ENCODE results near the gene HOXA4.

The HOXA4 gene

DNA sequence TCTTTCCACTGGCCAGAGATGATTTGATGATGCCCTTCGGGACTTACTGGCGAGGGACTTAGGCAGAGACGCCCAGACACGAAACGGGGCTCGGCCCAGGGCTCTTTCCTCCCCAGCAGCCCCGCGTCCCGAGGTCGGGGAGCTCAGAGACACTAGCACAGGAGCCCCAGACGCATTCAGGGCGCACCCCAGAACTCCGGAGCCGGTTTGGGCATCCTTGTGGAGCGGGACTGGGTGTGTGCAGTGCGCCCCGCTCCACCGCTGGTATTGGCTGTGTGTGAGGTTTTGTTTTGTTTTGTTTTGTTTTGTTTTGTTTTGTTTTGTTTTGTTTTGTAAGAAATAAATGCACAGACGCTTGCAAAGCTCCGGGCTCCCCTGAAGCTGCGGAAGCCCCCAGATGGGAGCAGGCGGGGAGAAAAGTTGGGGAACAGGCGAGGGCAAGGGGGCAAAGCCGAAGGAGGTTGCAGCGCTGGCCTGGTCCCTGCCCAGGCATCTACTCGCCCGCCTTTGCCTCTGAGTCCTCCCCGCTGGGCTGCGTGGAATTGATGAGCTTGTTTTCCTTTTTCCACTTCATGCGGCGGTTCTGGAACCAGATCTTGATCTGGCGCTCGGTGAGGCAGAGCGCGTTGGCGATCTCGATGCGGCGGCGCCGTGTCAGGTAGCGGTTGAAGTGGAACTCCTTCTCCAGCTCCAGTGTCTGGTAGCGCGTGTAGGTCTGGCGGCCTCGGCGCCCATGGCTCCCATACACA is 14.8 kb upstream of the HOXA4 start:
- no peak for DNase-seq

DNA sequence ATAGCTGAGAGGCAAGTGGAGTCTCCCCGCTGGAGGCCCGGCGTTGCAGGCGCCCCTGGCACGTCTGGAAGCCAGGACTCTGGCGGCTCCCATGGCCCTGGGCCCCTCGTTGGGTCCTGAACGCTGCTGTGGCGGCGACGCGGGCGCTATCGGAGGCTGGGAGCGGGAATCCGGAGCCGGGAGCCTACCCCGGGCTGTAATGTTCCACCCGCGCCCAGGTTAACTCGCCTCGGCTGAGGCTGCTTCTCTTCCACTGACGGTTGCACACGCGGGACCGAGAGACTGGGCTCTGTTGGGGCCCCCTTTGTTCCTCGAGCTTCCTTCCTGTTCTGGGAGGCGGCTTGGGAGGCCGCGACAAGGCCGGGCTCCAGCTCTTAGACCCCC is 14.2 kb upstream of the HOXA4 start:
- DNase-seq = no peak

DNA sequence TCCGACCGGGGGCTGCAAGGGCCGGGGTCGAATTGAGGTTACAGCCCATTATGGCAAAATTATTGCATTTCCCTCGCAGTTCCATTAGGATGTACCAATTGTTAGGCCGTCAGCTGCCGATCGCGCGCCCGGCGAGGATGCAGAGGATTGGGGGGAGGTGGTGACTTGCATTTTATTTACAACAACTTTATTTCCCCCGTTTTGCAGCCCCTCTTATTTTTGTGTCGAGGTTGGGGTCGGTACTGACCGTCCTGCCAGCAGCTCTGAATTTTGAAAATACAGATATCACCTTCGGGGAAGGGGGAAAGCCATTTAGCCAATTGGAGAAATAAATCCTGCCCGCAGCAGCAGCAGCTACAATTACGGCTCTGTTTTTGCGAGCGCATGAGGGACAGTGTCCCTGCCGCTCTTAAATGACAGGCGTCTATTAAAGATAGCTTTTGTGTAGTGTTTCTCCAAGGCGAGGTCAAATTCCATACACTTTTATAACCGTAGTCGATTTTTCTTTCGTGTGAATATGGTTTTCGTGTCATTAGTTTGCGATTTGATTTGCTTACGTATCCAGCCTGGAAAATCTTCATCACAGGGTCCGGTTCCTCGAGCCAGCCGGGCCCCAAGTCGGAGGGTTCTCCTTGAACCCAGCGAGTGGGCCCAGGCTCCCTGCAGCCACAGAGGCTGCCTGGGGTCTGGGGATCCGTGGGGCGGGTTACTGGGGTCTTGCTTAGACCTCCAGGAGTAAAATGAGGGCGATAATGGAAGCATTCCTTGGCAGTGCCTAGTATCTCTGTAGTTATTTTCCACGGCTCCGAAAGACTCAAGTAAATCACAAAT is 13.6 kb upstream of the HOXA4 start:
- no peak for DNase-seq

DNA sequence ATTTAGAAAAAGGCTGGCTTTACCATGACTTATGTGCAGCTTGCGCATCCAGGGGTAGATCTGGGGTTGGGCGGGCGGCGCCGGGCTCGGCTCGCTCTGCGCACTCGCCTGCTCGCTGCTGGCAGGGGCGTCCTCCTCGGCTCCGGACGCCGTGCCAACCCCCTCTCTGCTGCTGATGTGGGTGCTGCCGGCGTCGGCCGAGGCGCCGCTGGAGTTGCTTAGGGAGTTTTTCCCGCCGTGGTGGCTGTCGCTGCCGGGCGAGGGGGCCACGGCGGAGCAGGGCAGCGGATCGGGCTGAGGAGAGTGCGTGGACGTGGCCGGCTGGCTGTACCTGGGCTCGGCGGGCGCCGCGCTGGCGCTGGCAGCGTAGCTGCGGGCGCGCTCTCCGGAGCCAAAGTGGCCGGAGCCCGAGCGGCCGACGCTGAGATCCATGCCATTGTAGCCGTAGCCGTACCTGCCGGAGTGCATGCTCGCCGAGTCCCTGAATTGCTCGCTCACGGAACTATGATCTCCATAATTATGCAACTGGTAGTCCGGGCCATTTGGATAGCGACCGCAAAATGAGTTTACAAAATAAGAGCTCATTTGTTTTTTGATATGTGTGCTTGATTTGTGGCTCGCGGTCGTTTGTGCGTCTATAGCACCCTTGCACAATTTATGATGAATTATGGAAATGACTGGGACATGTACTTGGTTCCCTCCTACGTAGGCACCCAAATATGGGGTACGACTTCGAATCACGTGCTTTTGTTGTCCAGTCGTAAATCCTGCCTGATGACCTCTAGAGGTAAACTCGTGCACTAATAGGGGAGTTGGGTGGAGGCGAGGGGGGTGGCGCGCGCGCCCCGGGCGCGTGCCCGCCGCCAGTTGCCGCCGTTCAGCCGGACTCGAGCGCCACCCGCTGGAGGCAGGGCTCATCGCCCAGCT is 12.7 kb upstream of the HOXA4 start, which contains the start of gene HOXA5:
TSS of gene HOXA5 (minus strand) at position 659 of the 927 bp plus-strand sequence. CDS start at position 585, 74 bp downstream.
- peak; percentile 99 for DNase-seq

DNA sequence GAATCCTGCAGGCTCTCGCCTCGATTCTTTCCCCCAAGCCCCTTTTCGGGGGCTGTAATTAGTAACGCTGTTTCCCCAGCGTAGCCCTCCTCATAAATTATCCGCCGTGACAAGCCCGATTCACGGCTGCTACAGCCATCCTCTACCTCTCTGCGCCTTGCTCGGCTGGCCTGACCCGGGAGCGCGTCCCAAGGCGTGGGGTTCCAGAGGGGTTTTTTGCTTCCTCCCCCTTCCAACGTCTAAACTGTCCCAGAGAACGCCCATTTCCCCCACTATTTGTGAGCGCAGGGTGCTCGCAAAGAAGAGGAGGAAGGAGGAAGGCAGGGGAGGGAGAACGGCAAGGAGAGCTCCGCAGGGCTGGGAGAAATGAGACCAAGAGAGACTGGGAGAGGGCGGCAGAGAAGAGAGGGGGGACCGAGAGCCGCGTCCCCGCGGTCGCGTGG is 12.0 kb upstream of the HOXA4 start:
- DNase-seq = no peak

DNA sequence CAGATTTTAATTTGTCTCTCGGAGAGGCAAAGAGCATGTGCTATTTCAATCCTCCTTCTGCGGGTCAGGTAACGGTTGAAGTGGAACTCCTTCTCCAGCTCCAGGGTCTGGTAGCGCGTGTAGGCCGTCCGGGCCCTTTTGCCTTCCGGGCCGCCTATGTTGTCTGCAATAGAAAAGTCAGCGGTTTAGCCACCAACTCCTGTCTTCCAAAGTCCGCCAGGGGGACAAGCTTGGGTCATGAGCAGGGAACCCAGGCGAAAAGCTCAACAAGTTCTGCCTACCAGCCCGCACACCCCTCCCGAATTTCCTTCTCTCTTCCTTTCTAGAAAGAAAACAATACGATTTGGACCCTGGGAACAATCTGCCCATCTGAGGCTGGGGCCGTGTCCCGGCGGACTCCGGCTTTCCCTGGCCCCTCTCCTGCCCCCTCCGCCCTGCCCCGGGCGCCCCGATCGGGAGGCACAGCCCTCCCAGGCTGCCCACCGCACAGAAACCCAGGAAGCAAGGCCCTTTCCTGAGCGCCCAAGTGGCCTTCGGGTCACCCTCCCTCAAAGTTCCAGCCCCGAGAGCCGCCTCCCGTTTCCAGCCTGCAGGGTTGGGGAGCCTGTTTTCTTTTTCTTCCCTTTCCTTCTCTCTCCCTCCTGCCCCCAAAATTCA is 11.5 kb upstream of the HOXA4 start:
- DNase-seq = no peak

DNA sequence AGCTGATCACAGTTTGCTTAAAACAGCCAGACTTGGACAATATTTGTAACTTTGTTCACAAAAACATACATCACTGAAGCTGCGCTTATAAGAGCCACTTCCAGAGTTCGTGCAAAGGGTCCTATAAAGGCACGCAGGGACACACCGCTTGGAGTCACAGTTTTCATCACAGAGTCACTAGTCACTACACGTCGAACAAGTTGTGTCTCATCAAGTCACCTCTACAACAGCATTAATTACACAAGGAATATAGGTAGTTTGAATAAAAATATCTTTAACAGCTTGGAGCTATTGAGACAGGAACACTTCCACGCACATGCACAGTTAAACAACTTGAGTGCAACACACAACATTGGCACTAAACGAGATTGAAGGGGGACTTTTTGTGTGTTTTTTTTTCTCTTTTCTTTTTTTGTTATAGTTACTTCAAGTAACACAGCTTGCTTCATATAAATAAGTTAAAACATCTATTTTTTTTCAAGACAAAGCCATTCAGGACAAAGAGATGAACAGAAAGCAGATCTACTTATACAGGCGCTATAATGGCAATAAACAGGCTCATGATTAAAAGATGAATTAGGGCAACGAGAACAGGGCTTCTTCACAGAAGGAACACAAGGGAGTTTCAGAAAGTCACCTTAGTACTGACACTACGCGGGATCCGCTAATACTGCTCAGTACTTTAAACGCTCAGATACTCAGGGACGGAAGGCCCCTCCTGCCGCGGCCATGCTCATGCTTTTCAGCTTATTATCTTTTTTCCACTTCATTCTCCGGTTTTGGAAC is 10.8 kb upstream of the HOXA4 start:
- DNase-seq = no peak

DNA sequence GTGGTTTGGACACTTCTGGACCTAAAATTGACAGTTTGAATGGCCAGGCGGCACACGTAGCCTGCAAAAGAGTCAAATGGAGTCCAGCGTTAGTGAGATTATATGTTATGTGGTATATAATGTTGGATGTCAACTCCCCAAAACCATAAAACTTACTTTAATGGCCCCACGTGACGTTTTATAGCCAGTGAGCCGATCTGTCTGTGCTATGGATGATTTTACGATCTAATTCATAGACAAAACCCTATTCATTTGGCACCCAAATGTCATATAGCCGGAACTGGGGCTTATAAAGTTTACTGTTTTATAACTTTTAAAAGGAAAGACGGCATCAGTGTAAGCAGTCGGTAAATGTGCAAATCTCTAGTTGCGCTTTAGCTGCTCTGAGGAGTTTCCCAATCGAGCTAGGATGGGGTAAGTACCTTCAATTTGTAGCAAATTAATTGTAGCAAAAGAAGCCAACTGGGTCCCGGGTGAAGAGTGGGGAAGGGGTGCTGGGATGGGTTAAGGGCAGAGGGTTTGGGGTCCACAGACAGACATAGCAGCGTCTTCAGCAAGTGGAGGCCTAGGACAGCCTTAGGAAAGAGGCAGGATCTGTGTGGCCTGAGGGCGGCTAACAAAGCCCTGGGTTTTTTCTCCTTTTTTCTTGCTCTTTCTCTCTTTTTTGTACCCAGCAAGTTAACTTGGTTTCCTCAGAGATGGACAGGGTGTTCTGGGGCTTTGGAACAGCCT is 9.7 kb upstream of the HOXA4 start:
- no peak for DNase-seq

DNA sequence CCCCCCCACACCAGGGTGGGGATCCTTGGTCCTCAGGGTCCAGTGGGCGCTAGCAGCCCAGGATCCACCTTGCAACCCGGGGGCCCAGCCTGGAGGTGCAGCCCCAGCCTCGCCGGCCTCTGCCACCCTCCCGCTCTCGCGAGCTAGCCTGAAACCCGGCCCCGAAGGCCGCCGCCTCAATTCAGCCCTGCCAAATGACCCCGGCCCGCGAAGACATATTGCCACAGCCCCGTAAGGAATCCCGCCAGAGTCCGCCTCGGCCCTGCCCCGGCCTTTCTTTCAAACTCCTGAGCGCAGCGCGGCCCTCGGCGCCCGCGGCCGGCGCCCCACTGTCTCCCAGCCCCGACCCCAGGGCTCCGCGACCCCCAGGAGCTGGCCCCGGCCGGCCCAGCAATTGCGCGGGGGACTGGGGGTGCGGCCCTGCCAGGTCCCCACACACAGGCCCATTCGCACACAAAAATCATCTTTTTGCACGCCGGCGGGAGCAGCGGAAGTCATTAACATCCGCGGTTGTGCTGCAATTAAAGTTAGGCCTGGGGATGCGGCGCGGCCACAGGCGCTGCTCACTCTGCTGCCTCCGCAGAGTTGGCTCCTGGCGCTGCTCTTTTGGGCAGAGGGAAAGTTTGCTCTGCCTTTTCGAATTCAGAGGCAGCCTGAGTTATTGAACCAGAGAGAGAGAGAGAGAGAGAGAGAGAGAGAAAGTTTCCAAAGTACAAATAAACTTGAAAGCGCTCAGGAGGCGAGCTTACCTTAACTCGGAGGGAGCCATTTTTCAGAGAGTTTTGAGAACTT is 9.0 kb upstream of the HOXA4 start:
- DNase-seq = no peak

DNA sequence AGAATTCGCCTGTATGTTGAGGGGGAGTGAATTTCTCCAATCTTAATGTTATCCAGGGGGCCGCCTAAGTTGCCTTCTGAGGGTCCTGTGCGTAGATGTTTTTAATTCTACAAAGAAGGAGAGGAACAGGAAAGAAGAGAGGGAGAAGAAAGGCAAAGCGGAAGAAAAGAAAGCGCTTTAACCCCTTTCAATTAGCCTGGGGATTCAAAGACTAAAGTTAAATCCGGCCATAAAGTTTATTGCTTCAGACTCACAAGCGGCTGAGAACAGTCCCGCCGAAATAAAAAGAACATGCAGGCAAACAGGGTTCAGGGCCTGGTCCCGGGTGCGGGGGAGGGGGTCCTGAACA is 8.4 kb upstream of the HOXA4 start:
- DNase-seq = no peak

DNA sequence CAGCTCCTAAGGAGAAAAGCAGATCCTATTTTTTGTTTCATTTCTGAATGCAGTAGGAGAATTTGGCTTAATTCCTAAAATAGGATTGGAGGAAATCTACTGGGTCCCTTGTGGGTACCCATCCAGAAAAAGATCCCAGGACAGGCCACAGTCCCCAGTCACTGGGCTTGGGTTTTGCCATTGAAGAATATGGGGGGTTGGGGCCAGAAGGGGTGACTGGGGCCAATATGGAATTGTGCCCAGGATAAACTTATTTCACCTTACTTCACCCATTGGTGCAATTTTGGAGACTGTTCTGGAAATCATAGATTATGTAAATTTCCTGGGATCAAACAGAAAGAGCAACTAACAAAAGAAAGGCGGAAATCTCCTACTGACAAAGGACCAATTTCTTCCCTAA is 7.9 kb upstream of the HOXA4 start:
- DNase-seq = no peak

DNA sequence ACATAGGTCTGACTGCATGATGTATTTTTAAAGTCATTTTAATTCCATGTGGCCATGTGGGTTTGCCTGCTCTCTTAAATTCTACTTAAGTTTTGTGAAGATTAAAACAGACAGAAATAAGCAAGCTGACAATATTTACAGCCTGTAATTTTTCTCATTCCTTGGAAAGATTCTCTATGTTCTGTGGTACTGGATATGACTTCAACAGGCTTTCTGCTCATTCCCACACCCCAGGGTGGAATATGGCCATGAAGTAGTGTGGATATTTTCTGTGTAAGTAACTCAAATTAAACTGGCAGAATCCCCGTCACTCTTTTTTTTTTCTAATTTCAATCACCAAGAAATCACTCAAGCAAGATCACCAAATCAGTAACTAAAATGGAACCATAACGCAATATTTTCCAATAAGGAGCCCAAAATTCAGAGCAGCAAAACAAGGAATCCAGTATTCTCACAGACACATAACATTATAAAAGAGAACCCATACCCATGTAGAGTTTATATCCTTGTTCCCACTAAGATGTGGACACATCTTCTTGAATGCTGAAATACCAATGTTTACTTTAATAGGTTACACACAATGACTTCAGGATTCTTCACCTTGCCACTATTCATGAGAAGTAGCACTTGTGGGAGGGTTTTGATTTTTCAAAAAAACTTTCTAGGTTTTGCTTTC is 7.2 kb upstream of the HOXA4 start:
- DNase-seq = no peak

DNA sequence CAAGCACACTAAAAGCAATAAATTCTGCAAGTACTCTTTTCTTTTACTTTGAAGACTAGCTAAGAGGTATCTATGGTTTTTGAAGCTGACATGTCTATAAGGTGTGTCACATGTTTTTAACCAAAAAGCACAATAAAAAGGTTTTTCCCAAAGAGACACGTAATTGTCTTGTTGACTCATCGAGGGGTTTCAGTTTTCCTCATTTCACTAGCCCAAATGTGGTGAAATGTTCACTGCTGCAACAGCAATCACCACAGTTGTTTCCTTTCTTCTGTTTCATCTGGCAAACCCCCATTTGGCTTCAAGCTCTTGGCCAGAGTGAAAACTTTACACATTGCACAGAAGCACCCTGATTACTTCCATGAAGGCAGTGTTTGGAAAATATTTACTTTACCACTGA is 3.8 kb upstream of the HOXA4 start:
- DNase-seq = no peak

DNA sequence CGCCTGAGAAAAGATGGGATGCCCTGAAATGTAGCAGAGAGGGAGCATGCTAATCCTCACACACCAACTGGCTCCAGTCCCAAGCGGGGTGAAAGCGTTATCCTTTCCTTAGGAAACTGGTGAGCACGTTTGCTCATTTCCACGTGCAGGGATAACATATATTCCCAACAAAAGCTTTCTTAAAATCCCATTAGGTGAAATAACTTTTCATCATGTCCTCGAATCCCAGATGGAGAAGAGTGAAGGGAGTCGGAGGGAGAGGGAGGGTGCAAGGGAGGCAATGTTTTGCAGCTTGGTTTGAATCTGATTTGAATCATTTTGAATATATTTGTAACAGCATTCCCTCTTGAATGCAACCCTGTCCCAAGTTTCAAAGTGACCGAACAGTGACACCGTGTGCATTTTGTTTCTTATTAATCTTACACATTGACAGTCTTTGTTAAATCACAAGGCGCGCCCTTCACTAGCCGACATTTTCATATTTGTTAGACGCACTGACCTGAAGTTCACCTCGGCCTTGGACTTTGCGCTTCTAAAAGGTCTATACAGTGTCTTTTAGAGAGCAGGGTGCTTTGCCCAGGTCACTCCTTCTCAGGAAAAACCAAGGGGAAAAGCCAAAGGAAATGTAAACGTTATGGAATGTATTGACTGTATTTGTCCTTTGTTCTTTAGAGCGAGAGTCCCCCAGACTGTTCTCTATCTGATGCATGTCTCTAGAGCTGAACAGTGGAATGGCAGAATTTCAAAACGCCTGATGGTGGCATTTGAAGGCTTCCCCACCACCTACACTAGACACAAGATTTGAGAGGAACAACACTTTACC is 3.1 kb upstream of the HOXA4 start:
- DNase-seq = peak; percentile 98

DNA sequence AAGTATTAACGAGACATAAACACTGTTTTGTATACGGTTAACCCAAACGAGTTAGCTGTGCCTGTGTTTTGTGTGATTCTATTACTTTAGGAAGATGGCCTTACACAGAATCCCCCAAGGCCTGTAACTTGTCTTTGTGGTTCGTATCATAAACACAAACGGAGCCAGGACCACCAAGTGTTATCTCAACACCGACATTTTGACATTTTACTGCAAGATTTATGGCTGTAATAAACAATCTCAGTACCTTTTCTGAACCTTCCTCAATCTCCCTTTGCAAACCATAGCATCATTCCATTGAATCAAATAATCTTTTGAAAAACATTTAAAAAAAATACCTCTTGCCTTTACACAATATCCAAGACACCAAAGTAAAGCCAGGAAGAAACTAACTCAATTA is 2.4 kb upstream of the HOXA4 start:
- no peak for DNase-seq

DNA sequence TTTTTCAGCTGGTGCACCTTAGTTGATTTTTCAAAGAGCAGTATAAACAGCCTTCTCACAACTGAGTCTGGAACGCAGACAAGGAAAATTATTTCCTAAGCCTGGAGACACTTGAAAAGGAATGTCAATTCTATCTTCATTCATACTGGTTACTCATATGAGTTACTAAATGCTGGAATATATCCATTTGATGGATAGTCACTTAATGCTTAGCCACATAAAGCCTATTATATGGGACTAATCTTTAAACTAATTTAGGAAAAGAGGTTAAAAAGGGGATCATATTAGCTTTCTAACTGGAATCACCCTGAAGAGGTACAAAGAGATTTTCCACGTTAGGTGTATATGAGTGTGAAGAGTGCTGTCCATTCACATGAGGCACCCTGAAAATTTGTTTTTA is 1.7 kb upstream of the HOXA4 start:
- no peak for DNase-seq

DNA sequence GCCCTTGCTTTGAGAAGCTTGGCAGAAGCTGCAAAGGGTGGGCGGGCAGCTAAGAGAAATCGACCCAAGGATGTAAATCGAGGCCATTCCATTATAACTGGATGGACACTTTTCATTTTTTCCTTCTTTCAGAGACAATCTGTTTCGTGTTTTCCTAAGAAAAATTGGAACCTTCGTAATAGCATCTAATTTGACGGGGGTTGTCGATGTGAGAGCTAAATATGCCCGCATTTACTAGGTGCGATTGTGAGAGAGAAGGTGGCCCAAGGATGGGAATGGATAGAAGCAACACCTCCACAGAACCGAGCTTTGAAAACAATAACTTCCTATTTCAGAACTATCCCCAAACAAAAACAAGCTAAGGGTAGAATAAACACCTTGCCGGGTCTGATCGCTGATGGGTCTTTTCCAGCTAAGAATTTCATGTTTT is 848 bp upstream of the HOXA4 start:
- no peak for DNase-seq

DNA sequence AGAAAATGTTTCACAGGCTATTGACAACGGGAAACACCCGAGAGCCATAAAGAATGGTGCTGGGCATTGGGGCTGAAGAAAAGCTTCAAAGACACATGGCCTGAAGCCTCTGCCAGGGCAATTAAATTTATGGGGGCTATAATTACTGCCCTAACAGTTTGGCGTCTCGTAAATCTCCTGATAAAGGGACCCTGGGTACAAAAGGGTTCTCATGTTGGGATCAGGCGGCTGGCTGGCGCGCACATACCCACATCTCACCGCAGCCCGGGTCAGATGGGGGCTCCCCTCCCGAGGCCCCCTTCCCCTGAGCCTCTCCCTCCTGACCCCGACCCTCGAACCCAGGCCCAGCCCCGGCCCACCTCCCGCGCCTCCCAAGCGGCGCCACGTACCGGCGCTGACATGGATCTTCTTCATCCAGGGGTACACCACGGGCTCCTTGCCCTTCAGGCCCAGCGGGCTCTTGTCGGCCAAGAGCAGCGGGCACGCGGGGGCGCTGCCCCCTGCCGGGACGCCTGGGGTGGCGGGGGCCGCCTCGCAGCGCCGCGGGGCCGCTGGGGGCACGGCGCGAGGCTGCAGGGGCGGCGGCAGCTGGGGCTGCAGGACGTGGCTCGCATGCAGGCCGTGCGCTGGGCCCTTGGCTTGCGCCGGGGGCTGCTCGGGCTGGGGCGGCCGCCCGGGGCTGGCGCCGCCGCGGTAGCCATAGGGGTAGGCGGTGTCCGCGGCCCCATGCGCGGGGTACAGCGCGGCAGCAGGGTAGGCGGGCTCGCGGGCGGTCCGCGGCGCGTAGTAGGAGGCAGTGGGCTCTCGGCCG is 623 bp downstream of the HOXA4 start:
- DNase-seq = no peak
